GDM1 (cell line): ENCODE data around the gene EVI5.
A peak's percentile ranks its signal among the peaks of the same experiment; 100 is the strongest.
"Not testable (repeated sequence)": the region's sequence is repeated elsewhere in the genome, so short reads cannot be mapped to it uniquely, and the experiment has no call there.

ENCODE experiments used
- DNase-seq: peaks from one replicate; lab custom pipeline; 2025; lab: John Stamatoyannopoulos, UW

The EVI5 gene

GRCh38 chr1:92791487-92792066, 6.7 kb upstream of the EVI5 start:
- no peak for DNase-seq

- no peak for DNase-seq
Observed at GRCh38 chr1:92790867-92791266, 6.0 kb upstream of the EVI5 start.

- no peak for DNase-seq
Observed at GRCh38 chr1:92790081-92790480, 5.2 kb upstream of the EVI5 start.

GRCh38 chr1:92786111-92786901, 1.4 kb upstream of the EVI5 start:
- DNase-seq, result no peak

GRCh38 chr1:92784021-92784638, 778 bp downstream of the EVI5 start:
- peak; percentile 3 for DNase-seq

GRCh38 chr1:92783550-92783949, 1.4 kb downstream of the EVI5 start:
- not testable (repeated sequence) for DNase-seq

GRCh38 chr1:92778376-92778775, 6.5 kb downstream of the EVI5 start:
- no peak for DNase-seq

GRCh38 chr1:92774407-92774806, 10.5 kb downstream of the EVI5 start:
- no peak for DNase-seq

- DNase-seq, result not testable (repeated sequence)
Observed at GRCh38 chr1:92773749-92774148, 11.2 kb downstream of the EVI5 start.

- DNase-seq, result no peak
Observed at GRCh38 chr1:92769856-92770255, 15.1 kb downstream of the EVI5 start.

- no peak for DNase-seq
Observed at GRCh38 chr1:92768915-92769314, 16.0 kb downstream of the EVI5 start.

- DNase-seq, result no peak
Observed at GRCh38 chr1:92768296-92768695, 16.6 kb downstream of the EVI5 start.

- DNase-seq, result no peak
Observed at GRCh38 chr1:92764116-92764515, 20.8 kb downstream of the EVI5 start.

- DNase-seq, result no peak
Observed at GRCh38 chr1:92762355-92762754, 22.6 kb downstream of the EVI5 start.

- DNase-seq, result no peak
Observed at GRCh38 chr1:92759361-92759760, 25.5 kb downstream of the EVI5 start.

GRCh38 chr1:92756537-92756936, 28.4 kb downstream of the EVI5 start:
- no peak for DNase-seq

GRCh38 chr1:92755541-92756461, 29.1 kb downstream of the EVI5 start:
- no peak for DNase-seq

GRCh38 chr1:92754719-92755050, 30.2 kb downstream of the EVI5 start:
- no peak for DNase-seq

- no peak for DNase-seq
Observed at GRCh38 chr1:92754000-92754718, 30.7 kb downstream of the EVI5 start.

- DNase-seq, result no peak
Observed at GRCh38 chr1:92752719-92753118, 32.2 kb downstream of the EVI5 start.

- peak; percentile 27 for DNase-seq
Observed at GRCh38 chr1:92749024-92749634, 35.8 kb downstream of the EVI5 start.
